Measurements from ENCODE around the gene CDH4. TPM values are rescaled to one million over a fixed set of nuclear protein-coding genes. Genes with fewer than 3 reads are reported as not detected.

The CDH4 gene
- total RNA-seq, 1 donor from 2014 or later: 8.9 TPM

DNA sequence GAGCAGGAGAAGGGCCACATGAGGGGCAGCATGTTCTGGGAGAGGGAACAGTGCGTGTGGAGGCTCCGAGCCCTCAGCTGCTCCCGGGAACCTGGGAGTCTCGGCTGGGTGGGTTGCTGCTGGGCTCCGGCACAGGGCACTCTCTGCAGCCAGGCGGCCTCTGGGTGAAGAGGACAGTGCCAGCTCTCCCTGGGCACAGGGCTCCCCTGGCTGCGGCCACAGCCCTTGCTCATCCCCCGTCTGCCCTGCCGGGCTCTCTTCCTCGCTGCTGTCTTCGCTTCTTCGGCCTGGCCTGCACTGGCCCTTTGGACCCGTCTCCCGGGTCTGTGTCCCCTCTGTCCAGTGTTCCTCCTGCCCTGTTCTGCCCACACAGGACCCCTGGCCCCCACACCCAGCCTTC is 48.2 kb downstream of the CDH4 start:
- H3K27me3 Mint-ChIP-seq (ENCODE audit: low read depth): no peaks in the 10 kb centered on the region
- DNase-seq (ENCODE audit: low read depth, low spot score): no peak
- H3K4me1 Mint-ChIP-seq: peaks cover 32% of the 10 kb centered on the region
- TF ChIP-seq, protein P1, sequence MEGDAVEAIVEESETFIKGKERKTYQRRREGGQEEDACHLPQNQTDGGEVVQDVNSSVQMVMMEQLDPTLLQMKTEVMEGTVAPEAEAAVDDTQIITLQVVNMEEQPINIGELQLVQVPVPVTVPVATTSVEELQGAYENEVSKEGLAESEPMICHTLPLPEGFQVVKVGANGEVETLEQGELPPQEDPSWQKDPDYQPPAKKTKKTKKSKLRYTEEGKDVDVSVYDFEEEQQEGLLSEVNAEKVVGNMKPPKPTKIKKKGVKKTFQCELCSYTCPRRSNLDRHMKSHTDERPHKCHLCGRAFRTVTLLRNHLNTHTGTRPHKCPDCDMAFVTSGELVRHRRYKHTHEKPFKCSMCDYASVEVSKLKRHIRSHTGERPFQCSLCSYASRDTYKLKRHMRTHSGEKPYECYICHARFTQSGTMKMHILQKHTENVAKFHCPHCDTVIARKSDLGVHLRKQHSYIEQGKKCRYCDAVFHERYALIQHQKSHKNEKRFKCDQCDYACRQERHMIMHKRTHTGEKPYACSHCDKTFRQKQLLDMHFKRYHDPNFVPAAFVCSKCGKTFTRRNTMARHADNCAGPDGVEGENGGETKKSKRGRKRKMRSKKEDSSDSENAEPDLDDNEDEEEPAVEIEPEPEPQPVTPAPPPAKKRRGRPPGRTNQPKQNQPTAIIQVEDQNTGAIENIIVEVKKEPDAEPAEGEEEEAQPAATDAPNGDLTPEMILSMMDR (conservative IDR thresholded peaks at IDR 0.05): no peak
- no peaks in the 10 kb centered on the region for H3K36me3 Mint-ChIP-seq (ENCODE audit: low read depth)
- H3K4me3 Mint-ChIP-seq: no peak overlapping the region
- no peaks in the 10 kb centered on the region for H3K9me3 Mint-ChIP-seq
- no peak overlapping the region for H3K27ac Mint-ChIP-seq (ENCODE audit: unreplicated experiment)

DNA sequence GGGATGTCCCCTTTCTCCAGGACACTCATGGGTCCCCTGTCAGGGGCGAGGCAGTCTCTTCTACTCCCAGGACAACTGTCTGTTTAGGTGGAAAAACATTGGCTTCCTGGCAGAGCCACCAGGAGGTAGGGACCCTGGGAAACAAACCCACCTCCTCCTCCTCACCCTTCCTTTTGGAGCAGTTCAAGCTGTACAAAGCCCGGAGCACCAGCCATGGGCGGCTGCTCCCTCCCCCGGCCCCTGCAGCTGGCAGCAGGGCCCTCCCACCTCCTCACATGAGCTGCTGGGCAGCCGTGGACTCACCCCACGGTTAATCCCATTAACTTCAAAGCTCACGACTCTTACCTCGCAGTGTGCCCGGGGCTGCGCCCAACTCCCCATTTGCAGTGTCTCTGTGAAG is 48.6 kb downstream of the CDH4 start:
- peaks cover 30% of the 10 kb centered on the region for H3K4me1 Mint-ChIP-seq
- H3K4me3 Mint-ChIP-seq: no peak overlapping the region
- no peak for DNase-seq (ENCODE audit: low read depth, low spot score)
- TF ChIP-seq, protein P1 (conservative IDR thresholded peaks at IDR 0.05): no peak
- H3K27me3 Mint-ChIP-seq (ENCODE audit: low read depth): no peaks in the 10 kb centered on the region
- no peak overlapping the region for H3K27ac Mint-ChIP-seq (ENCODE audit: unreplicated experiment)
- H3K36me3 Mint-ChIP-seq (ENCODE audit: low read depth): no peaks in the 10 kb centered on the region
- H3K9me3 Mint-ChIP-seq: no peaks in the 10 kb centered on the region

DNA sequence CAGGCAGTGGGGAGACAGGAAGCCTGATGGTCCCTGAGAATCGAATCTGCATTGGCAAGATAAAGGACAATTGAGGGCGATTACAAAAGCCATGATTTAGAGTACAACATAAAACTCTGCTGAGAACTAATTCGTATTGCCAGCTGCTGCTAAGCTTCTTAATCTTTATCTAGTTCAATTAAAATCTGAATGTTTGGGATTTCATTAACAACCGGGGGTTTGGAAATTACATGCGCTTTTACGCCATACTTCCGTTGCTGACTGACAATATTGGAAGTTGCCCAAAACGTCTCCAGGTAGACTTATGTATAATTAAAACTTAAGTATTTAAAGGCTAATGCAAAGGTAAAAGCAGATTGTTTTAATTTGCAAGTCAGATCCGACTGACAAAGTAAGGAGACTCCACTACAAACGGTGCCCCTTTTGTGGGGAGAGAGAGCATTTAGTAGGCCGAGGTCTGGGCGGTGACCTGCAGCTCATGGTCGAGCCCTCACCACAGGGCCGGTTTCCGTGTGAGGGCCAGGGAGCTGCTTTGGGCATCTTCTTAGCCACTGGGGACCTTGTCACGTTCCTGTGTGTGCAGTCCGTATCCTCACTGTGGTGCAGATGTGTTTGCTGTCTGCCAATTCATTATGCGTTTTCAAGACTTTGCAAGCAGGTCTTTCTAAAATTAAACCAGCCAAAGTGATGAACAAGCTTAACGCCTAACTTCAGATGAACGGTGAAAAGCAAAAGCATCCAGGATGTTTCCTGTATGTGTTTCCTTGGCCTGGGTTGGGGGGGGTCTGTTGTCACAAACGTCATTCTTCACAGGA is 49.9 kb downstream of the CDH4 start:
- Mint-ChIP-seq H3K36me3 (ENCODE audit: low read depth) (no peaks in the 10 kb centered on the region), H3K27ac (ENCODE audit: unreplicated experiment) (no peak overlapping the region), H3K27me3 (ENCODE audit: low read depth) (no peaks in the 10 kb centered on the region), H3K4me1 (peaks cover 29% of the 10 kb centered on the region), H3K9me3 (no peaks in the 10 kb centered on the region), H3K4me3 (no peak overlapping the region)
- DNase-seq (ENCODE audit: low read depth, low spot score): no peak
- TF ChIP-seq, protein P1 (conservative IDR thresholded peaks at IDR 0.05): no peak

DNA sequence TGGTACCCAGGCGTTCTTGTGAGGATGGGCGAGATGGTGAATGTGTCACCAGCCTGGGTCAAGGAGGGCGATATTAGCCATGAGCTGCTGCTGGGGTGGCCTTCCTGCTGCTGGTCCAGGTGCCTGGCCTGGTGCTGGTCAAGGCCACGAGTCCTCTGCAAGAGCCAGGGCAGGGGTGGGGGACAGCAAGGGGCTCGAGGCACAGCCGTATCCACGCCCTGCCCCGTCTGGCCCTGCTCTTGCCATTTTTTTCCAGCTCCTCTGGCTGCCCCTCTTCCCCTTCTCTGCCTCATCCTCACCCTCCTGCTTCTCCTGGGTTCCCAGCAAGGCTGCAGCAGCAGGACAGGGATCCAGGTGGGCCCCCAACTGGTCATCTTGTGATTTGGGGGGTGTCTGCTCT is 51.2 kb downstream of the CDH4 start:
- no peak overlapping the region for H3K4me3 Mint-ChIP-seq

DNA sequence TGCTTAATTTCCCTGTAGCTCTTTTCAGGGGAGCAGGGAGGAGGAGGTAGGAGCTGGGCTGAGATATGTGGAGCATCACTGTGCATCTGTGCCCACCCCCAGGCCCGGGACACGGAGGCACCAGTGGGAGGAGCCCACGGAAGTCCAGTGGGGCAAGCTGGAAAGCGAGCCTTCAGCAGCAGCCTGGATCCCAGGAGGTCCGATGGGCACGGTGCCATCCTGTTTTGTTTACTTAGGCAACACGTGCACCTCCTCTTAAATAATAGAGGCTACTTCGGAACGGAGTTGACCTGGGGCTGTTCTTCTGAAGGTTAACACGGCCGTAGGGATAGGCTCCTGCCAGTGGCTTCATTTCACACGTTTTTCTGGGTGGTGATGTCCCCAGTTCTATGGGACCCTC is 51.6 kb downstream of the CDH4 start:
- TF ChIP-seq, protein P1 (conservative IDR thresholded peaks at IDR 0.05): no peak
- H3K4me1 Mint-ChIP-seq: peaks cover 44% of the 10 kb centered on the region
- H3K27ac Mint-ChIP-seq (ENCODE audit: unreplicated experiment): no peak overlapping the region
- H3K4me3 Mint-ChIP-seq: no peak overlapping the region
- H3K9me3 Mint-ChIP-seq: no peaks in the 10 kb centered on the region
- no peaks in the 10 kb centered on the region for H3K27me3 Mint-ChIP-seq (ENCODE audit: low read depth)
- no peaks in the 10 kb centered on the region for H3K36me3 Mint-ChIP-seq (ENCODE audit: low read depth)
- DNase-seq (ENCODE audit: low read depth, low spot score): no peak

More for the DNA sequence above, 51.2 kb downstream of the CDH4 start:
- Mint-ChIP-seq H3K27me3 (ENCODE audit: low read depth) (no peaks in the 10 kb centered on the region), H3K36me3 (ENCODE audit: low read depth) (no peaks in the 10 kb centered on the region), H3K9me3 (no peaks in the 10 kb centered on the region), H3K27ac (ENCODE audit: unreplicated experiment) (no peak overlapping the region), H3K4me1 (peaks cover 41% of the 10 kb centered on the region)
- no peak for DNase-seq (ENCODE audit: low read depth, low spot score)
- TF ChIP-seq, protein P1 (conservative IDR thresholded peaks at IDR 0.05): no peak

All from neural crest cell (in vitro differentiated cells).